ENCODE data around the gene B3GNT5. TPM values are rescaled to one million over a fixed set of nuclear protein-coding genes. Genes with fewer than 3 reads are reported as not detected.

The B3GNT5 gene
- total and polyA plus RNA-seq, 5 experiments from 2014 or later = not detected

Other genes with a start within 250 kb of the B3GNT5 start
- gene MCCC1, start 153.8 kb upstream of the B3GNT5 start, total RNA-seq = 10 to 100 TPM; 33.2 to 36.5 TPM
- 10 to 100 TPM; 24.8 to 36.7 (median 29.2) TPM for gene MCCC1, start 153.8 kb upstream of the B3GNT5 start, polyA plus RNA-seq
- gene LAMP3, start 90.5 kb upstream of the B3GNT5 start, total RNA-seq = 1 to 10 TPM in 1 of 2 experiments, under 1 TPM in 1; 0.83 to 1.3 TPM
- 1 to 10 TPM; 1.4 to 4.4 (median 1.7) TPM for gene LAMP3, start 90.5 kb upstream of the B3GNT5 start, polyA plus RNA-seq
- 1 to 10 TPM; 1.3 to 2.5 TPM for gene MCF2L2, start 175.4 kb downstream of the B3GNT5 start, total RNA-seq
- gene MCF2L2, start 175.4 kb downstream of the B3GNT5 start, polyA plus RNA-seq = under 1 TPM; 0.06 to 0.17 (median 0.14) TPM

All from naive thymus-derived CD8-positive, alpha-beta T cell (primary cell).